ENCODE results near the gene MAPKBP1.

MAPKBP1 gene

GRCh38 chr15:41873711-41874110, 99.4 kb downstream of the MAPKBP1 start:
- no peak for DNase-seq

GRCh38 chr15:41874736-41875135, 100.5 kb downstream of the MAPKBP1 start:
- no peak for DNase-seq

GRCh38 chr15:41876007-41876406, 101.7 kb downstream of the MAPKBP1 start:
- no peak for DNase-seq

- no peak for DNase-seq
Measured at GRCh38 chr15:41876689-41877088, 102.4 kb downstream of the MAPKBP1 start.

Measured in activated naive CD4-positive, alpha-beta T cell (primary cell).